AG04449 (cell line): Measurements from ENCODE around the gene EDIL3.

ENCODE experiments used
- CTCF ChIA-PET: fragments of 350-600 bp; formaldehyde crosslinking; extraction: SDS; loops from one replicate; lab custom pipeline; 2021; ENCODE audit warnings: antibody characterized with exemption; lab: Yijun Ruan, JAX
- POLR2A ChIA-PET: fragments of 400-600, 350-600 bp; formaldehyde crosslinking; extraction: SDS; loops from one replicate; lab custom pipeline; 2020; ENCODE audit warnings: antibody characterized with exemption, inconsistent platforms; lab: Yijun Ruan, JAX
- DNase-seq: peaks from one replicate; pipeline ENCODE4 v3.0.0-alpha.2; 2010; ENCODE audit warnings: low read depth, low spot score
- H3K4me3 ChIP-seq: 2 replicates; pipeline ENCODE4 v1.5.1; 2011; ENCODE audit warnings: low read depth, mild to moderate bottlenecking, control low read depth, low read length
- TF ChIP-seq, protein P1 (sequence below): IDR thresholded peaks from one replicate; pipeline ENCODE4 v1.5.1; 2011; ENCODE audit warnings: mild to moderate bottlenecking, moderate library complexity, low read length, control low read depth, inconsistent platforms; ENCODE audit not compliant: insufficient read depth; ENCODE audit errors: missing control alignments

Gene EDIL3

DNA sequence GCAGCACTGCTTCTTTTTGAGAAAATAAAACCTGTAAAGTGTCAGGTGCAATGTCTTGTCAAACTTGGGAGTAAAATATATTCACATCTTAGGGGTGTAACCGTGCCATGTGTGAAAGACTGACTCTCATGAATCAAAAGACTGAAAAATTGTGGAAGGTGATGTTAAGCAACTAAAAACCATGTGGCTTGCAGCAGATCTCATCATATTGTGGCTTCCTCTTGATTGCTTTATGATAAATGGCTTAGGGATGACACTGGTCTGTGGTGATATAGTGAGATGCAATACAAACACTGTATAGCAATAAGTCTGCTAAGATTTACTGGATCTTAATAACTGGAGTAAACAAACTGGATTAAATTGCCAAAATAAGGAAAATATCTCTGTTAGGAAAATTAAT lies 321.6 kb downstream of the EDIL3 start:
- TF ChIP-seq, protein P1, sequence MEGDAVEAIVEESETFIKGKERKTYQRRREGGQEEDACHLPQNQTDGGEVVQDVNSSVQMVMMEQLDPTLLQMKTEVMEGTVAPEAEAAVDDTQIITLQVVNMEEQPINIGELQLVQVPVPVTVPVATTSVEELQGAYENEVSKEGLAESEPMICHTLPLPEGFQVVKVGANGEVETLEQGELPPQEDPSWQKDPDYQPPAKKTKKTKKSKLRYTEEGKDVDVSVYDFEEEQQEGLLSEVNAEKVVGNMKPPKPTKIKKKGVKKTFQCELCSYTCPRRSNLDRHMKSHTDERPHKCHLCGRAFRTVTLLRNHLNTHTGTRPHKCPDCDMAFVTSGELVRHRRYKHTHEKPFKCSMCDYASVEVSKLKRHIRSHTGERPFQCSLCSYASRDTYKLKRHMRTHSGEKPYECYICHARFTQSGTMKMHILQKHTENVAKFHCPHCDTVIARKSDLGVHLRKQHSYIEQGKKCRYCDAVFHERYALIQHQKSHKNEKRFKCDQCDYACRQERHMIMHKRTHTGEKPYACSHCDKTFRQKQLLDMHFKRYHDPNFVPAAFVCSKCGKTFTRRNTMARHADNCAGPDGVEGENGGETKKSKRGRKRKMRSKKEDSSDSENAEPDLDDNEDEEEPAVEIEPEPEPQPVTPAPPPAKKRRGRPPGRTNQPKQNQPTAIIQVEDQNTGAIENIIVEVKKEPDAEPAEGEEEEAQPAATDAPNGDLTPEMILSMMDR, result no peak
- ChIA-PET CTCF (no interaction called here), POLR2A (no interaction called here)
- no peak overlapping the region for H3K4me3 ChIP-seq
- no peak for DNase-seq

DNA sequence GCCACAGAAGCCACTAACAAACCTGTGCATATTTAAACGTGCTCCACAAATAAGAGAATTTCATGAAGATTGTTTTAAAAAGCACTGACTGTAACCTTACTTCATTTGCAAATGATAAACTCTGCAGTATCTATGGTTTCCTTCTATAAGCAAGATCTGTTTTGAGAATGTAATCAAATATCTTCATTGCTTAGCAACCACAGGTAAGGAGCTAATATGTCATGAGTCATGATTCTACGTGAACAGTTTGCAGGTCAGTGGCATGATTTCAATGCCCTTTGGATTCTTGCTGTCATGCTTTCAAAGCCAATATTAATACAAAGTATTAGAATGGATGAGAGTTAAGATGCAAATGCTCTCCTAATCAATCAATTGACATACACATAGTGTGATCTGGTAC lies 325.0 kb downstream of the EDIL3 start:
- H3K4me3 ChIP-seq, result no peak overlapping the region
- ChIA-PET CTCF (interaction anchor here (1.9 kb wide), 1 partner anchor 11 kb away, joined by 5 read pairs; no protein-coding TSS in a partner anchor), POLR2A (no interaction called here)
- TF ChIP-seq, protein P1, result no peak
- DNase-seq, result no peak

DNA sequence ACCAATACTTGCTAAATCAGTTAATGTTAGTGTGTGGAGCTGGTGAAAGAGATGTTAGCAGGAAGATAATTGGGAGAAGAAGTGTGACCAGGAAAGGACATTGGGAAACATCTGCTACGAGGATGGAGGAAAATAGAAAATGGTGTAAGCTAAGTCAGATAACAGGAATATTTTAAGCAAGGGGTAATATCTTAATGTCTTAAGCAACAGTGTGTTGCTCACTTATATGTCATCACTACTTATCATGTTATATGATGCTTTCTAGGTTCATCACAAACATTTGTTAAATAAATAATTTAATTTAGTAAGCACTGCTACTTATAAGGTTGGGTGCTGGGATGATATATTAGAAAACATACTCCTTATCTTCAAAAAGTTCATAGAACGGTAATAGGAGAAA lies 326.1 kb downstream of the EDIL3 start:
- ChIA-PET CTCF (interaction anchor here (0.9 to 1.1 kb wide), 2 partner anchors 10 to 131 kb away, joined by 3 read pairs; no protein-coding TSS in a partner anchor), POLR2A (no interaction called here)
- no peak overlapping the region for H3K4me3 ChIP-seq
- no peak for DNase-seq
- TF ChIP-seq, protein P1, result no peak

DNA sequence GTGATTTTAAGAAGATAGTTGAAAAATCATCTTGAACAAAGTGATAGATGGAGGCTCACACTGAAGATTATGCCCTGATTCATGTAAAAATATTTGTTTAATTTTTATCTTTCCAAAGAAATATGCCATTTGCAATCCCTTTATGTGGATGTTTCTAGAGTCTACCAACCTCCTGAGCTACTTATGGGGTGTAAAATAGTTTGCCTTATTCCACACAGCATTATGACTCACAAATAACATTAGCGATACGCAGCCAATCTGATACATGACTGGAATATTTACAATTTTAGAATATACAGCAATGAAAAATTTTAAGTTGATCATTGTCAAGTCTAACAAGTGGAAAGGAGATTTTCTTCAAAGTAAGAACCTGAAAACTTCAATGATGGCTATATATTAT lies 327.5 kb downstream of the EDIL3 start:
- H3K4me3 ChIP-seq, result no peak overlapping the region
- TF ChIP-seq, protein P1, result no peak
- ChIA-PET POLR2A (no interaction called here), CTCF (no interaction called here)
- DNase-seq, result no peak

DNA sequence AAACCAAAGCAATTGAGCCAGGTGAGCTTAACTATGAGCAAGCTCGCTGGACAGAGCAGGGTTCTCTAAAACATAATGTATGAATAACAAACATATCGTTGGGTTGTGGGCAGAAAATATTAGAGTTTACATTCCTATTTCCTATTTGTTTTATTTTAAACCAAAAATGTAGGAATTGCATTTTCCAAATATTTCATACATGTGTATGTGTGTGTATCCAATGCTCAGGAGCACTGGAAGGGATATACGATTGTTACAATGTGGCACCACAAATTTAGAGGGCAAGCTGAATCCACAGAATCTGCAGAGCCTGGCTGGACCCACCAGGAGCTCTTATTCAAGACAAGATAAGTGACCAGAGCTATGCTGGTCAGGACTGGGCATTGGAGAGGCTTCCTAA lies 338.7 kb downstream of the EDIL3 start:
- CTCF ChIA-PET, result interaction anchor here (1.0 kb wide), 1 partner anchor 324 kb away, joined by 4 read pairs; no protein-coding TSS in a partner anchor
- POLR2A ChIA-PET, result no interaction called here
- TF ChIP-seq, protein P1, result no peak
- no peak overlapping the region for H3K4me3 ChIP-seq
- DNase-seq, result no peak

DNA sequence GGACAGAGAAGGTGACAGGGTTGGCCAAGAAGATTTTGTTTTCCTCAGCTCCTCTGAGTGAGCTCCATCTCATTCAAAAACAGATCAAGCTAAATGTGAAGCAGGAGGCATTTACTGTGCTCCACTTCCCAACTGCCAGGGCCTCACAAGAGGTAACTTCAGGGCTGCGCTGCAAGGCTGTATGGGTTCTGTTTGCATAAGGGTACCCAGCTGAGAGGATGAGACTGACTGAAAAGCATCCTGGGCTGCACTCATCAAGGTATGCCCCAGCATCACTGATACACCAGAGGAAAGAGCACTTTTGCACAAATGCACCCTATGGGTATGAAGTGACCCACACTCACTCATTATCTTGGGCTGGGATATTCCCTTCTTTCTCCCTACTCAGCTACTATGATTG lies 347.8 kb downstream of the EDIL3 start:
- no peak overlapping the region for H3K4me3 ChIP-seq
- POLR2A ChIA-PET, result no interaction called here
- CTCF ChIA-PET, result no interaction called here
- TF ChIP-seq, protein P1, result no peak
- no peak for DNase-seq
